Measurements from ENCODE around the gene PRPF40B. TPM values are rescaled to one million over a fixed set of nuclear protein-coding genes. Genes with fewer than 3 reads are reported as not detected.

PRPF40B gene
- total RNA-seq, 2 experiments from 2014 or later = 4.7 to 6.5 TPM

DNA sequence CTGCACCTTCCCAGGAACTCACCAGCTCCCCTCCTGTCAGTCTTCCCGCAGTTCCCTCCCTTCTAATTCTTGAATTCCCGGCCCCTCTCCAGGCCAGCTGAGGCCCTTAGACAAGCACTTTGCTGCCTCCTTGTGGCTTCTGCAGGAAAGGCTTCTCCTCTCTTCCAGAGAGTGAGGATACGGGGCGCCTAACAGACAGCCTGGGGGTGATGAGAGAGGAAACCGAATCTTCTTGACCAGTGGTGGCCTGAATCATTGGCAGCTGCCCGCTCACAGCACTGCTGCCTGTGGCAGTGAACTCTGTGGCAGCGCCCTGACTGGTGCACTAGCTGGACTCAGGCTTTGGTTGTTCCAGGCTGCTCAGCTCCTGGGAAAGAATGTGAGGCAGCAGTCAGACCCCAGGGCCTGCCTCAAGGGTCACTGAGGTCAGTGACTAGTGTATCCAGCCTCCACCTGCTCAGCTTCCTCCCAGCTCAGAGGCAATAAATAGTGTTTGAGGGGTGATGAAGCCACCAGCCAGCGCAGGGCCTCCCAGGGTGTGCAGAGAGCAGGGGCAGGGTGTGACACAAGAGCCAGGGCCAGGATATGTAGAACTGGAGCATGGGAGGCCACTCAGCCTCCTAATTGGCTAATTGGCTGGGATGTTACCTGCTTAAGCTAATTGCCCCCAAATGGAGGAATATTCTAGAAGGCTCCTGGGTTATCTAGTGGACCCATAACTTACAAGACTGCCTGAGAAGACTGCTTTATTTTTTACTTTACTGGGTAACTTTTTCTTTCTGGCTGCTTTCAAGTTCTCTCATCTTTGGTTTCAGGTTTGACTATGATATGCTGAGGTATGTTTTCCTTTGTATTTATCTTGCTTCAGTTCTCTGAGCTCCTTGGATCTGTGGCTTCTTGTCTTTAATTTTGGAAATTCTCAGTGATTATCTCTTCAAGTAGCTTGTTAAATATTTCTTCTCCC, 42.5 kb upstream of the PRPF40B start:
- peaks cover 6% of the 10 kb centered on the region for H3K4me1 Mint-ChIP-seq (ENCODE audit: low read depth)
- H3K4me3 Mint-ChIP-seq = no peak overlapping the region
- intact Hi-C loops (cut with DNase I, micrococcal nuclease) = loop anchor here (1.0 to 5.0 kb wide), 4 partner anchors 36 to 223 kb away; partner anchors contain the start of gene PRPF40B (in 1 of the 2)
- no peak overlapping the region for H3K27ac Mint-ChIP-seq
- ChIA-PET POLR2A (interaction anchor here (1.0 to 1.8 kb wide), 2 partner anchors 41 to 222 kb away, joined by 3 to 6 read pairs; no protein-coding TSS in a partner anchor), CTCF (interaction anchor here (0.6 to 3.3 kb wide), 13 partner anchors 10 to 258 kb away, joined by 3 to 20 read pairs (median 4); partner anchors contain the start of genes PRPF40B and TROAP)
- H3K36me3 ChIP-seq (ENCODE audit: insufficient read depth, low read length) = peaks cover 14% of the 10 kb centered on the region
- ATAC-seq (ENCODE audit: poor library complexity) = peak; percentile 84
- TF ChIP-seq, protein P1, sequence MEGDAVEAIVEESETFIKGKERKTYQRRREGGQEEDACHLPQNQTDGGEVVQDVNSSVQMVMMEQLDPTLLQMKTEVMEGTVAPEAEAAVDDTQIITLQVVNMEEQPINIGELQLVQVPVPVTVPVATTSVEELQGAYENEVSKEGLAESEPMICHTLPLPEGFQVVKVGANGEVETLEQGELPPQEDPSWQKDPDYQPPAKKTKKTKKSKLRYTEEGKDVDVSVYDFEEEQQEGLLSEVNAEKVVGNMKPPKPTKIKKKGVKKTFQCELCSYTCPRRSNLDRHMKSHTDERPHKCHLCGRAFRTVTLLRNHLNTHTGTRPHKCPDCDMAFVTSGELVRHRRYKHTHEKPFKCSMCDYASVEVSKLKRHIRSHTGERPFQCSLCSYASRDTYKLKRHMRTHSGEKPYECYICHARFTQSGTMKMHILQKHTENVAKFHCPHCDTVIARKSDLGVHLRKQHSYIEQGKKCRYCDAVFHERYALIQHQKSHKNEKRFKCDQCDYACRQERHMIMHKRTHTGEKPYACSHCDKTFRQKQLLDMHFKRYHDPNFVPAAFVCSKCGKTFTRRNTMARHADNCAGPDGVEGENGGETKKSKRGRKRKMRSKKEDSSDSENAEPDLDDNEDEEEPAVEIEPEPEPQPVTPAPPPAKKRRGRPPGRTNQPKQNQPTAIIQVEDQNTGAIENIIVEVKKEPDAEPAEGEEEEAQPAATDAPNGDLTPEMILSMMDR (IDR thresholded peaks at IDR 0.05) = peak; percentile 66
- H3K9me3 ChIP-seq (ENCODE audit: control insufficient read depth in 1 of 2, insufficient read depth in 1 of 2, low read length in 2 of 2) = no peaks in the 10 kb centered on the region
- no peak overlapping the region for H3K27ac ChIP-seq (ENCODE audit: low read depth in 1 of 2, low read length in 2 of 2)
- no peaks in the 10 kb centered on the region for H3K27me3 Mint-ChIP-seq
- no peaks in the 10 kb centered on the region for H3K9me3 Mint-ChIP-seq
- no peaks in the 10 kb centered on the region for H3K27me3 ChIP-seq (ENCODE audit: control insufficient read depth in 1 of 2, insufficient read depth in 2 of 2, low read length in 2 of 2)
- peaks cover 9% of the 10 kb centered on the region for H3K4me1 ChIP-seq (ENCODE audit: insufficient read depth, low read length)
- peaks cover 31% of the 10 kb centered on the region for H3K36me3 Mint-ChIP-seq (ENCODE audit: low read depth)
- peak; percentile 24 to 73 (median 46) for DNase-seq
- H3K4me3 ChIP-seq (ENCODE audit: low read length) = no peak overlapping the region

DNA sequence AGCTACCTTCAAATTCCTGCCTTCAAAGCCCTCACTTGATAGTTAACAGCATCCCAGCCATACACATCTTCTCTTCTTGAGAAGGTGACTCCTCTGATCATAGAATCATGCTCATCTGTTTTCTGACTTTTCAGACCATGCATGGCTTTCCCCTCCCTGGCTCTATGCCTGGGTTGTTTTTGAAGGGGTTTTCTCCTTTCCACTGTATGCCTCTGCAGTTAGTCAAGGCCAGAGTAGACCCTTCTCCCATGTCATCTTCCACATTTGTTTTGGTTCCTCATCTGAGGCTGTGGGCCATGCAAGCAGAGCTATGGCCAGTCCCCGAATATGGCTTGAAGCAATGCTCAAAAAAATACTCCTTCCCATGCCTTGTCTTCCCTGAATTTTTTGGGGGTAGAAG, 41.2 kb upstream of the PRPF40B start:
- DNase-seq = no peak
- Histone ChIP-seq H3K36me3 (ENCODE audit: insufficient read depth, low read length) (peaks cover 17% of the 10 kb centered on the region), H3K27me3 (ENCODE audit: control insufficient read depth in 1 of 2, insufficient read depth in 2 of 2, low read length in 2 of 2) (no peaks in the 10 kb centered on the region), H3K4me3 (ENCODE audit: low read length) (no peak overlapping the region), H3K4me1 (ENCODE audit: insufficient read depth, low read length) (peaks cover 9% of the 10 kb centered on the region), H3K9me3 (ENCODE audit: control insufficient read depth in 1 of 2, insufficient read depth in 1 of 2, low read length in 2 of 2) (no peaks in the 10 kb centered on the region), H3K27ac (ENCODE audit: low read depth in 1 of 2, low read length in 2 of 2) (no peak overlapping the region)
- Mint-ChIP-seq H3K27me3 (no peaks in the 10 kb centered on the region), H3K9me3 (no peaks in the 10 kb centered on the region), H3K4me3 (no peak overlapping the region), H3K4me1 (ENCODE audit: low read depth) (peaks cover 6% of the 10 kb centered on the region), H3K36me3 (ENCODE audit: low read depth) (peaks cover 37% of the 10 kb centered on the region), H3K27ac (no peak overlapping the region)
- intact Hi-C loops (cut with DNase I, micrococcal nuclease) = loop anchor here in 1 of 2 experiments (5.0 kb wide), 1 partner anchor 35 kb away; no protein-coding TSS in a partner anchor
- CTCF ChIA-PET = no interaction called here
- POLR2A ChIA-PET = no interaction called here
- TF ChIP-seq, protein P1 (IDR thresholded peaks at IDR 0.05) = no peak
- ATAC-seq (ENCODE audit: poor library complexity) = no peak

DNA sequence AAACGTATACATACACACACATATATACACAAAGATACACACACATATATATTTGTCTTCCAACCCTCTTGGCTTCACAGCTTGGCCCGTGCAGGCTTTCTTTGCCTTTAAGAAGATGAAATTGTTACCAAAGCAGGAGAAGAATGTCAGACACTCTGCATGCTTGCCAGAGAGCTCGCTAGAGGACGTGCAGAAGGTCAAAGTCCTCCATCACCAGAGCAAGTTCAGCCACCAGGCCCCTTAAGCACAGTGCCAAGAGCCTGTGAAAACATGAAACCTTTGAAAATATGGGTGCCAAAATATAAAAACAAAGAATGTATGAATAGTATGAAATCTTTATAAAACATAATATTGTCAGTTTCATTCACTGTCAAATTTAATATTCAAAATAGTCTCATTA, 40.5 kb upstream of the PRPF40B start:
- Mint-ChIP-seq H3K36me3 (ENCODE audit: low read depth) (peaks cover 32% of the 10 kb centered on the region), H3K27ac (no peak overlapping the region), H3K9me3 (no peaks in the 10 kb centered on the region), H3K4me1 (ENCODE audit: low read depth) (peaks cover 6% of the 10 kb centered on the region), H3K27me3 (no peaks in the 10 kb centered on the region), H3K4me3 (no peak overlapping the region)
- TF ChIP-seq, protein P1 (IDR thresholded peaks at IDR 0.05) = no peak
- no peaks in the 10 kb centered on the region for H3K27me3 ChIP-seq (ENCODE audit: control insufficient read depth in 1 of 2, insufficient read depth in 2 of 2, low read length in 2 of 2)
- no peak for DNase-seq
- intact Hi-C loops (cut with DNase I, micrococcal nuclease) = loop anchor here in 1 of 2 experiments (5.0 kb wide), 1 partner anchor 34 kb away; no protein-coding TSS in a partner anchor
- H3K27ac ChIP-seq (ENCODE audit: low read depth in 1 of 2, low read length in 2 of 2) = no peak overlapping the region
- H3K36me3 ChIP-seq (ENCODE audit: insufficient read depth, low read length) = peaks cover 15% of the 10 kb centered on the region
- ATAC-seq (ENCODE audit: poor library complexity) = no peak
- CTCF ChIA-PET = no interaction called here
- H3K4me1 ChIP-seq (ENCODE audit: insufficient read depth, low read length) = peaks cover 9% of the 10 kb centered on the region
- POLR2A ChIA-PET = no interaction called here
- no peak overlapping the region for H3K4me3 ChIP-seq (ENCODE audit: low read length)
- H3K9me3 ChIP-seq (ENCODE audit: control insufficient read depth in 1 of 2, insufficient read depth in 1 of 2, low read length in 2 of 2) = no peaks in the 10 kb centered on the region
